Prostate gland (tissue), 2 donors: ENCODE results near the gene NABP2.

Experiments used
- POLR2A ChIP-seq: fragments of 450-650 bp; IDR thresholded peaks from one replicate; pipeline ENCODE4 v1.6.1; 2016; ENCODE audit warnings: antibody characterized with exemption, mild to moderate bottlenecking
- POLR2AphosphoS5 ChIP-seq: sonication (generic); formaldehyde crosslinking; IDR thresholded peaks from one replicate; pipeline ENCODE4 v1.6.1; 2017; ENCODE audit warnings: antibody characterized with exemption
- TF ChIP-seq, protein P1 (sequence below), 4 experiments: fragments of 200-600 bp in 2 of 4; fragments of 450-650 bp in 2 of 4; sonication (generic) in 2 of 4; IDR thresholded peaks; 1 replicate in 3 of 4; 2 replicates in 1 of 4; pipeline ENCODE4 v1.5.1; 2016 to 2019; ENCODE audit warnings: antibody characterized with exemption in 4 of 4, mild to moderate bottlenecking in 2 of 4, moderate library complexity in 2 of 4

GRCh38 chr12:56252649-56253048 lies 28.5 kb downstream of the NABP2 start:
- TF ChIP-seq, protein P1, sequence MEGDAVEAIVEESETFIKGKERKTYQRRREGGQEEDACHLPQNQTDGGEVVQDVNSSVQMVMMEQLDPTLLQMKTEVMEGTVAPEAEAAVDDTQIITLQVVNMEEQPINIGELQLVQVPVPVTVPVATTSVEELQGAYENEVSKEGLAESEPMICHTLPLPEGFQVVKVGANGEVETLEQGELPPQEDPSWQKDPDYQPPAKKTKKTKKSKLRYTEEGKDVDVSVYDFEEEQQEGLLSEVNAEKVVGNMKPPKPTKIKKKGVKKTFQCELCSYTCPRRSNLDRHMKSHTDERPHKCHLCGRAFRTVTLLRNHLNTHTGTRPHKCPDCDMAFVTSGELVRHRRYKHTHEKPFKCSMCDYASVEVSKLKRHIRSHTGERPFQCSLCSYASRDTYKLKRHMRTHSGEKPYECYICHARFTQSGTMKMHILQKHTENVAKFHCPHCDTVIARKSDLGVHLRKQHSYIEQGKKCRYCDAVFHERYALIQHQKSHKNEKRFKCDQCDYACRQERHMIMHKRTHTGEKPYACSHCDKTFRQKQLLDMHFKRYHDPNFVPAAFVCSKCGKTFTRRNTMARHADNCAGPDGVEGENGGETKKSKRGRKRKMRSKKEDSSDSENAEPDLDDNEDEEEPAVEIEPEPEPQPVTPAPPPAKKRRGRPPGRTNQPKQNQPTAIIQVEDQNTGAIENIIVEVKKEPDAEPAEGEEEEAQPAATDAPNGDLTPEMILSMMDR (IDR thresholded peaks at IDR 0.05) = no peak
- TF ChIP-seq POLR2A (no peak), POLR2AphosphoS5 (no peak)
